DND-41 (cell line): Measurements from ENCODE around the gene KRTAP9-7.

Experiments used
- ATAC-seq: fragments of 200-7000 bp; cut with Tn5 transposase; 3 replicates; pipeline ENCODE4 v1.9.1; 2021; ENCODE audit warnings: low read depth; ENCODE audit not compliant: insufficient read depth
- DNase-seq: peaks from one replicate; pipeline ENCODE4 v3.0.0-alpha.2; 2020
- H2AFZ ChIP-seq: 2 replicates; pipeline ENCODE4 v1.6.0; 2012; ENCODE audit warnings: low read depth, low read length
- H3K27ac ChIP-seq: 2 replicates; pipeline ENCODE4 v1.5.1; 2012; ENCODE audit warnings: low read length, inconsistent platforms
- H3K27me3 ChIP-seq: fragments of 200-600 bp; sonication (generic); 2 replicates; pipeline ENCODE4 v1.6.0; 2012; ENCODE audit warnings: low read length, mild to moderate bottlenecking, inconsistent platforms; ENCODE audit not compliant: insufficient read depth, poor library complexity
- H3K36me3 ChIP-seq: 2 replicates; pipeline ENCODE4 v1.5.1; 2012; ENCODE audit warnings: low read length, inconsistent platforms; ENCODE audit not compliant: insufficient read depth
- H3K4me1 ChIP-seq: 2 replicates; pipeline ENCODE4 v1.5.1; 2012; ENCODE audit warnings: mild to moderate bottlenecking, low read length; ENCODE audit not compliant: insufficient read depth
- H3K4me2 ChIP-seq: 2 replicates; pipeline ENCODE4 v1.6.0; 2012; ENCODE audit warnings: mild to moderate bottlenecking, moderate library complexity, low read length, inconsistent platforms; ENCODE audit not compliant: insufficient read depth
- H3K4me3 ChIP-seq, 2 experiments: fragments of 200-600 bp in 1 of 2; shearing (Covaris generic) in 1 of 2; 2 replicates each; pipeline ENCODE4 v1.5.1; 2012 to 2016; ENCODE audit warnings: inconsistent platforms in 2 of 2, low read length in 2 of 2, mild to moderate bottlenecking in 2 of 2, low read depth in 1 of 2, moderate library complexity in 1 of 2
- H3K79me2 ChIP-seq: 2 replicates; pipeline ENCODE4 v1.6.0; 2012; ENCODE audit warnings: low read length, inconsistent platforms; ENCODE audit not compliant: insufficient read depth
- H3K9ac ChIP-seq: 2 replicates; pipeline ENCODE4 v1.6.0; 2012; ENCODE audit warnings: low read depth, mild to moderate bottlenecking, inconsistent platforms, low read length, moderate library complexity
- H3K9me3 ChIP-seq: 2 replicates; pipeline ENCODE4 v1.5.1; 2012; ENCODE audit warnings: low read length, moderate library complexity, mild to moderate bottlenecking, inconsistent platforms; ENCODE audit not compliant: insufficient read depth, severe bottlenecking
- H4K20me1 ChIP-seq: 2 replicates; pipeline ENCODE4 v1.6.0; 2012; ENCODE audit warnings: low read length; ENCODE audit not compliant: insufficient read depth
- EZH2 ChIP-seq: IDR thresholded peaks from 3 replicates; pipeline ENCODE4 v1.6.1; 2012; ENCODE audit warnings: borderline replicate concordance, low read depth, mild to moderate bottlenecking, moderate library complexity, low read length, inconsistent platforms; ENCODE audit not compliant: severe bottlenecking
- TF ChIP-seq, protein P1 (sequence below): IDR thresholded peaks from 2 replicates; pipeline ENCODE4 v1.5.1; 2012; ENCODE audit warnings: borderline replicate concordance, low read length, moderate library complexity, mild to moderate bottlenecking; ENCODE audit not compliant: poor library complexity, severe bottlenecking; ENCODE audit errors: extremely low read depth

The KRTAP9-7 gene

DNA sequence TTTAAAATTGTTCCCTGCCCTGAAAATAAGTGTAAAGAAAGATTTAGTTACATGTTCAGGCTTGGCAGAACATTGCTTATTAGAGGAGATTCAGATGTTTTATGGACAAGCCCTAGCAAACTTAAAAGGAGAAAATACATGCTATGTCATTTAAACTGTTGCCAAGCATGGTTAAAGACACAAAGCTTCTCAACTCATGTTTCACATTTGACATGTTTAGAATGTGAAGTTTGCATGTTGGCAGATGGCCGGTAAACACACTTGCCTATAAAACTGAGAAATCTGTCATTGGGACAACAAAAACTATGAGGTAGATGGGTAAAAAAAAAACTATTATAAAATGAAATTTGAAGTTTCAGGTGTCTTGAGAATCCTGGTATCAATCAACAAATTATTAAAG lies 21.3 kb downstream of the KRTAP9-7 start:
- no peak overlapping the region for H3K9ac ChIP-seq
- no peak for DNase-seq
- H2AFZ ChIP-seq: no peak overlapping the region
- H3K27me3 ChIP-seq: peaks cover 6% of the 10 kb centered on the region
- no peaks in the 10 kb centered on the region for H4K20me1 ChIP-seq
- no peaks in the 10 kb centered on the region for H3K79me2 ChIP-seq
- H3K27ac ChIP-seq: no peak overlapping the region
- ATAC-seq: no peak
- no peak for TF ChIP-seq EZH2
- TF ChIP-seq, protein P1, sequence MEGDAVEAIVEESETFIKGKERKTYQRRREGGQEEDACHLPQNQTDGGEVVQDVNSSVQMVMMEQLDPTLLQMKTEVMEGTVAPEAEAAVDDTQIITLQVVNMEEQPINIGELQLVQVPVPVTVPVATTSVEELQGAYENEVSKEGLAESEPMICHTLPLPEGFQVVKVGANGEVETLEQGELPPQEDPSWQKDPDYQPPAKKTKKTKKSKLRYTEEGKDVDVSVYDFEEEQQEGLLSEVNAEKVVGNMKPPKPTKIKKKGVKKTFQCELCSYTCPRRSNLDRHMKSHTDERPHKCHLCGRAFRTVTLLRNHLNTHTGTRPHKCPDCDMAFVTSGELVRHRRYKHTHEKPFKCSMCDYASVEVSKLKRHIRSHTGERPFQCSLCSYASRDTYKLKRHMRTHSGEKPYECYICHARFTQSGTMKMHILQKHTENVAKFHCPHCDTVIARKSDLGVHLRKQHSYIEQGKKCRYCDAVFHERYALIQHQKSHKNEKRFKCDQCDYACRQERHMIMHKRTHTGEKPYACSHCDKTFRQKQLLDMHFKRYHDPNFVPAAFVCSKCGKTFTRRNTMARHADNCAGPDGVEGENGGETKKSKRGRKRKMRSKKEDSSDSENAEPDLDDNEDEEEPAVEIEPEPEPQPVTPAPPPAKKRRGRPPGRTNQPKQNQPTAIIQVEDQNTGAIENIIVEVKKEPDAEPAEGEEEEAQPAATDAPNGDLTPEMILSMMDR: no peak
- H3K4me1 ChIP-seq: no peaks in the 10 kb centered on the region
- no peak overlapping the region for H3K4me3 ChIP-seq
- H3K9me3 ChIP-seq: no peaks in the 10 kb centered on the region
- no peaks in the 10 kb centered on the region for H3K36me3 ChIP-seq
- no peak overlapping the region for H3K4me2 ChIP-seq

DNA sequence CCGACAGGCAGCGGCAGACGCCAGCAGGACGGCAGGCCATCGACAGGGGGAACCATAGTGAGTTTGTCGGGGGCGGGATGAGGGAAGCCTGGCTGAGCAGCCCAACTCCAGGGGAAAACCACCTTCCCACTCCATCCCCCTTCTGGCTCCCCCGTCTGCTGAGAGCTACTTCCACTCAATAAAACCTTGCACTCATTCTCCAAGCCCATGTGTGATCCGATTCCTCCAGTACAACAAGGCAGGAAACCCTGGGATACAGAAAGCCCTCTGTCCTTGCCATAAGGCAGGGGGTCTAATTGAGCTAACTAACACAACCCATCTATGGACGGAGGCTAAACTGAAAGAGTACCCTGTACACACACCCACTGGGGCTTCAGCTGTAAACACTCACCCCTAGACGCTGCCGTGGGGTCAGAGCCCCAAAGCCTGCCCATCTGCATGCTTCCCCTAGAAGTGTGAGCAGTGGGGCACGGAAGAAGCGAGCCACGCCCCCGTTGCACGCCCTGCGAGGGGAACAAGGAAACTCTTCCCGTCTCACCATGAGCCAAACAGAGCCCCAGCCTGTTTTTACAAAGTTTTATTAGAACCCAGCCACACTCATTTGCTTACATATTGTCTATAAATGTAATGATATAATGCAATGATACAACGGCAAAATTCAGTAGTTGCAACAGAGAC lies 23.1 kb downstream of the KRTAP9-7 start:
- Histone ChIP-seq H3K27ac (no peak overlapping the region), H4K20me1 (no peaks in the 10 kb centered on the region), H3K9ac (no peak overlapping the region), H3K27me3 (peaks cover 6% of the 10 kb centered on the region), H3K4me1 (no peaks in the 10 kb centered on the region), H2AFZ (no peak overlapping the region), H3K9me3 (no peaks in the 10 kb centered on the region), H3K4me2 (no peak overlapping the region), H3K36me3 (no peaks in the 10 kb centered on the region), H3K4me3 (no peak overlapping the region), H3K79me2 (no peaks in the 10 kb centered on the region)
- TF ChIP-seq EZH2: no peak
- TF ChIP-seq, protein P1: no peak
- DNase-seq (no peak), ATAC-seq (no peak)

DNA sequence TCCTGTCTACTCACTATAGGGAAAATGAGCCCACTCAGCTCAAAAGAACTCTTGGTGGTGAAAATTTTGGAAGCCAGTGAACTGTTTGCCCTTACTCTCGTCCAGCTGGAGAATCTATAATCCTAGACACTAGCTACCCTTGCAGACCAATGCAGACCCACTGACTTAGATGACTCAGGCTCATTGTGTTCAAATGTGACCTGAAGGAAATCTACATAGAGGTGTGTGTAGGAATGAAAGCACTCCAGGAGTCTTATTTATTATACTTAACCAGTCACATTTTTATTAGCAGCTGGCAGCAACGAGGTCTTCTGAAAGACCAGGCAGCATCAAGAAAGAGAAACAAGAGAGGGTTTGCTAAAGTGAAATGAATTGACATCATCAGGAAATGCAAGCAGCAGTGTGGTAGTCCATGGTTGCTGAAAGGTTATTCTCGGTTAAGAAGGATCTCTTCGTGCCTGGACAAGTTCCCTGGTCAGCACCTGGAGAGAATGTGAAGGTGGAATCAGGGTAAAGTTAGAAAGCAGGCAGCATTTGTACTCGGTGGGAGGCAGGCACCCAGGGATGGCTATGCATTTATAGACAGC lies 25.8 kb downstream of the KRTAP9-7 start:
- Histone ChIP-seq H3K36me3 (no peaks in the 10 kb centered on the region), H3K9me3 (no peaks in the 10 kb centered on the region), H4K20me1 (no peaks in the 10 kb centered on the region), H3K79me2 (no peaks in the 10 kb centered on the region), H3K4me1 (no peaks in the 10 kb centered on the region), H3K4me3 (no peak overlapping the region), H3K27me3 (peaks cover 6% of the 10 kb centered on the region), H3K4me2 (no peak overlapping the region), H3K9ac (no peak overlapping the region), H3K27ac (no peak overlapping the region), H2AFZ (no peak overlapping the region)
- no peak for DNase-seq
- TF ChIP-seq, protein P1: no peak
- no peak for TF ChIP-seq EZH2
- no peak for ATAC-seq
